Adipose tissue (tissue), 3 donors: ENCODE results near the gene RMRP. TPM values are rescaled to one million over a fixed set of nuclear protein-coding genes. Genes with fewer than 3 reads are reported as not detected.
A peak's percentile ranks its signal among the peaks of the same experiment; 100 is the strongest.

Experiments used
- H3K27ac ChIP-seq: one replicate; pipeline ENCODE4 v1.5.1; 2013; ENCODE audit warnings: low read depth, low read length
- WGBS, 3 donors: extraction: QIAGEN DNeasy Blood & Tissue Kit; methylation state at CpG; one replicate each; pipeline ENCODE4 v1.1.7; 2013; 5-methylcytosine and 5-hydroxymethylcytosine counted together
- polyA plus RNA-seq, 3 donors: library from polyadenylated mRNA; stranded (reverse); fragments of 200-250 nt; gene quantifications; one replicate each; pipeline ENCODE4 v1.2.3, GENCODE V29; 2013
- donor health status: healthy with polysubstance abuse.
- donor health status: Bipolar disorder and iron deficiency.
- donor health status: healthy.

The RMRP gene
- polyA plus RNA-seq, 3 donors, result 37.0 to 41.8 TPM; not detected in 1

GRCh38 chr9:35673132-35674024 lies 15.6 kb upstream of the RMRP start, which contains the start of gene CA9:
Gene CA9 (plus strand): TSS chr9:35673928. CDS start chr9:35673960, 32 bp downstream.
- no peak within 1 kb of the TSS for H3K27ac ChIP-seq
- WGBS, 3 donors, result 18 to 70% (median 60%) methylated on average over 10 of the region's 10 CpGs

GRCh38 chr9:35669331-35670145 lies 11.7 kb upstream of the RMRP start:
- 46 to 69% (median 65%) methylated on average over 6 of the region's 6 CpGs for WGBS, 3 donors
- no peak overlapping the region for H3K27ac ChIP-seq

- 95 to 97% (median 97%) methylated on average over 3 of the region's 3 CpGs for WGBS, 3 donors
Measured at GRCh38 chr9:35667939-35668338, 10.1 kb upstream of the RMRP start.

GRCh38 chr9:35666549-35666948 lies 8.7 kb upstream of the RMRP start:
- WGBS, 3 donors, result 87 to 92% (median 89%) methylated on average over 5 of the region's 5 CpGs
- H3K27ac ChIP-seq, result no peak overlapping the region

More at GRCh38 chr9:35667939-35668338, 10.1 kb upstream of the RMRP start:
- H3K27ac ChIP-seq, result no peak overlapping the region

GRCh38 chr9:35666045-35666444 lies 8.2 kb upstream of the RMRP start:
- no peak overlapping the region for H3K27ac ChIP-seq

GRCh38 chr9:35665471-35665818 lies 7.6 kb upstream of the RMRP start:
- WGBS, 3 donors, result 19 to 33% (median 27%) methylated on average over 5 of the region's 5 CpGs
- no peak overlapping the region for H3K27ac ChIP-seq

More at GRCh38 chr9:35666045-35666444, 8.2 kb upstream of the RMRP start:
- 55 to 88% (median 72%) methylated on average over 1 of the region's 1 CpG for WGBS, 3 donors

- 6% methylated on average over 58 of the region's 58 CpGs for WGBS, 3 donors
- no peak within 1 kb of the TSS for H3K27ac ChIP-seq
Measured at GRCh38 chr9:35664531-35665470, 7.0 kb upstream of the RMRP start, which contains the start of gene ARHGEF39. Gene ARHGEF39 (minus strand): TSS chr9:35665195. CDS start chr9:35665169, 26 bp downstream.

GRCh38 chr9:35662437-35662836 lies 4.6 kb upstream of the RMRP start:
- H3K27ac ChIP-seq, result no peak overlapping the region
- 82 to 89% (median 86%) methylated on average over 7 of the region's 7 CpGs for WGBS, 3 donors

- H3K27ac ChIP-seq, result no peak overlapping the region
- WGBS, 3 donors, result 67 to 69% (median 68%) methylated on average over 3 of the region's 3 CpGs
Measured at GRCh38 chr9:35661756-35662350, 4.0 kb upstream of the RMRP start.

GRCh38 chr9:35660966-35661415 lies 3.2 kb upstream of the RMRP start:
- 17 to 64% (median 53%) methylated on average over 9 of the region's 9 CpGs for WGBS, 3 donors
- no peak overlapping the region for H3K27ac ChIP-seq

- WGBS, 3 donors, result 52 to 69% (median 60%) methylated on average over 3 of the region's 3 CpGs
- no peak overlapping the region for H3K27ac ChIP-seq
Measured at GRCh38 chr9:35659340-35659739, 1.5 kb upstream of the RMRP start.

- no peak overlapping the region for H3K27ac ChIP-seq
- 0 to 3% (median 2%) methylated on average over 2 of the region's 2 CpGs for WGBS, 3 donors
Measured at GRCh38 chr9:35658968-35659220, 1.1 kb upstream of the RMRP start.

- peak within 1 kb of the TSS; percentile 82 for H3K27ac ChIP-seq
- 1% methylated on average over 56 to 67 of the region's 67 CpGs for WGBS, 3 donors
Measured at GRCh38 chr9:35658137-35658967, 533 bp upstream of the RMRP start, which contains the start of gene CCDC107. Gene CCDC107 (plus strand): TSS chr9:35658292. CDS start chr9:35658380, 88 bp downstream.

GRCh38 chr9:35656831-35657545 lies 831 bp downstream of the RMRP start:
- peak overlapping the region; percentile 13 for H3K27ac ChIP-seq
- 22 to 33% (median 32%) methylated on average over 25 of the region's 25 CpGs for WGBS, 3 donors

GRCh38 chr9:35656348-35656747 lies 1.5 kb downstream of the RMRP start:
- no peak overlapping the region for H3K27ac ChIP-seq
- 72 to 82% (median 77%) methylated on average over 17 of the region's 17 CpGs for WGBS, 3 donors

- no peak overlapping the region for H3K27ac ChIP-seq
- 93 to 96% (median 94%) methylated on average over 2 of the region's 2 CpGs for WGBS, 3 donors
Measured at GRCh38 chr9:35653611-35654010, 4.2 kb downstream of the RMRP start.
